Measurements from ENCODE around the gene KLHL30.

Gene KLHL30

GRCh38 chr2:238151628-238152235 lies 13.3 kb downstream of the KLHL30 start:
- no peak for DNase-seq (ENCODE audit: low read depth, low spot score)
- POLR2A ChIA-PET: no interaction called here
- CTCF ChIA-PET: interaction anchor here (0.9 to 2.5 kb wide), 5 partner anchors 9 to 111 kb away, joined by 3 to 6 read pairs (median 4); no protein-coding TSS in a partner anchor
- TF ChIP-seq CTCF (IDR thresholded peaks at IDR 0.05; ENCODE audit: insufficient read depth, low read length, missing control alignments): no peak
- no peak overlapping the region for H3K4me3 ChIP-seq (ENCODE audit: low read depth, low read length)

GRCh38 chr2:238152771-238153688 lies 14.6 kb downstream of the KLHL30 start:
- DNase-seq (ENCODE audit: low read depth, low spot score): no peak
- H3K4me3 ChIP-seq (ENCODE audit: low read depth, low read length): no peak overlapping the region
- no peak for TF ChIP-seq CTCF (IDR thresholded peaks at IDR 0.05; ENCODE audit: insufficient read depth, low read length, missing control alignments)
- ChIA-PET CTCF (interaction anchor here (1.3 to 2.5 kb wide), 3 partner anchors 11 to 110 kb away, joined by 4 to 6 read pairs (median 4); no protein-coding TSS in a partner anchor), POLR2A (no interaction called here)

- CTCF ChIA-PET: interaction anchor here (0.8 to 1.7 kb wide), 6 partner anchors 11 to 232 kb away, joined by 3 to 4 read pairs (median 3); no protein-coding TSS in a partner anchor
Measured at GRCh38 chr2:238154570-238154969, 16.1 kb downstream of the KLHL30 start.

DNA sequence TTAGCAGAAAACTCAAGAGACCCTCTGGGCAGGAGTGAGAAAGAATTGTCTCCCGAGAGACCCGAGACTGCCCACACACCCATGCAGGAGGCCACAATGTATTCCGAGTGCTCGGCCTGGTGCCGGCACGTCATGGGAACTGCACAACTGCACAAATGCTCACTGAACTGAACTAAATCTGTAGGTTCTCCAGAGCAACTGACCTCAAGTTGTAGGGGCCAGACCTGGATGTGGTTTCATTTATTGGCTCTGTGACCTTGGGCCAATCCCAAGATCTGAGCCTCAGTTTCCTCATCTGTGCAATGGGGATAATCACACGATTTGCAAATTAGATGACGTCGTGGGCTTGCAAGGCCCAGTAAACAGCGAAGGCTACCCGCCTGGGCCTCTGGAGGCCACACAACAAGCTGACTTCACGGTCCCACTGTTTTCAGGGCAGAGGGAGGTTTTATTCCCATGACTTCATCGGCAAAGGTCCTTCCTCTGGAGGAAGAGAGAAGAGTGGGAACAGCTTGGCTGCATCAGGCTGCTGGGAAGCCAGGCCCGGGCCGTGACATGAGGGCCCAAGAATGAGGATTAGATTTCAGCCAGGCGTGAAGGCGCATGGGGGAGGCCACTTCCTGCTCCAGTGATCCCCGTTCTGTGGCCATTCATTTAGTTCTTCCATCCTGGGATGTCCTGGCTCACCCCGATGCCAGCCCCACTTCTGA lies 16.7 kb downstream of the KLHL30 start:
- TF ChIP-seq CTCF (IDR thresholded peaks at IDR 0.05; ENCODE audit: insufficient read depth, low read length, missing control alignments): no peak
- CTCF ChIA-PET: interaction anchor here (0.9 to 1.7 kb wide), 5 partner anchors 10 to 88 kb away, joined by 3 to 4 read pairs (median 3); no protein-coding TSS in a partner anchor
- H3K4me3 ChIP-seq (ENCODE audit: low read depth, low read length): no peak overlapping the region
- POLR2A ChIA-PET: no interaction called here
- peak; percentile 37 for DNase-seq (ENCODE audit: low read depth, low spot score)

More at GRCh38 chr2:238154570-238154969, 16.1 kb downstream of the KLHL30 start:
- DNase-seq (ENCODE audit: low read depth, low spot score): no peak
- POLR2A ChIA-PET: no interaction called here
- no peak overlapping the region for H3K4me3 ChIP-seq (ENCODE audit: low read depth, low read length)
- no peak for TF ChIP-seq CTCF (IDR thresholded peaks at IDR 0.05; ENCODE audit: insufficient read depth, low read length, missing control alignments)

- DNase-seq (ENCODE audit: low read depth, low spot score): no peak
- POLR2A ChIA-PET: no interaction called here
- no peak for TF ChIP-seq CTCF (IDR thresholded peaks at IDR 0.05; ENCODE audit: insufficient read depth, low read length, missing control alignments)
- CTCF ChIA-PET: interaction anchor here (1.2 to 1.7 kb wide), 2 partner anchors 18 to 20 kb away, joined by 3 to 4 read pairs; no protein-coding TSS in a partner anchor
- H3K4me3 ChIP-seq (ENCODE audit: low read depth, low read length): no peak overlapping the region
Measured at GRCh38 chr2:238155761-238156694, 17.6 kb downstream of the KLHL30 start.
